Fibroblast of lung (primary cell): ENCODE measurements around the gene DHFR.

Experiments
- EZH2 ChIP-seq: IDR thresholded peaks from 2 replicates; pipeline ENCODE4 v1.5.1; 2012; ENCODE audit warnings: low read length, control low read depth, mild to moderate bottlenecking; ENCODE audit errors: missing control alignments
- TF ChIP-seq, protein P1 (sequence below), 2 donors: IDR thresholded peaks in 1 of 2; conservative IDR thresholded peaks in 1 of 2; 1 replicate in 1 of 2; 2 replicates in 1 of 2; pipeline ENCODE4 v1.5.1; 2011 to 2012; ENCODE audit warnings: low read length in 2 of 2, control low read depth in 1 of 2, inconsistent platforms in 1 of 2, low read depth in 1 of 2, mild to moderate bottlenecking in 1 of 2

DNA sequence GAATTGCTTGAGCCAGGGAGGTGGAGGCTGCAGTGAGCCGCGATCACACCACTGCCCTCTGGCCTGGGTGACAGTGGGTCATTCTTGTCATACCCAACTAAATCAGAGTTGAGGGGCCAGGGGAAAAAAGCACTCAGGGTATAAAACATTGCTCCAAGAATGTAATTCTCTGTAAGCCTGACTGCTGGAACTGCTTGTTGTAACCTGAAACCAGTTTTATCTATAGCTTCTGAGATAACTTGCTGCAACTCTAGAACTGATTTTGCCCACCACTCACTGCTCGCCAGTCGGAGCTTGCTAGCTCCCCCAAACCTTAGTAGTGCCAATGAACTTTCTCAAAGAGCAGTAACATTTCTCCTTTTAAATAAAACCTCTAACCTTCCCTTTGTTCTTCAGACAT is 9.9 kb downstream of the DHFR start:
- TF ChIP-seq, protein P1, sequence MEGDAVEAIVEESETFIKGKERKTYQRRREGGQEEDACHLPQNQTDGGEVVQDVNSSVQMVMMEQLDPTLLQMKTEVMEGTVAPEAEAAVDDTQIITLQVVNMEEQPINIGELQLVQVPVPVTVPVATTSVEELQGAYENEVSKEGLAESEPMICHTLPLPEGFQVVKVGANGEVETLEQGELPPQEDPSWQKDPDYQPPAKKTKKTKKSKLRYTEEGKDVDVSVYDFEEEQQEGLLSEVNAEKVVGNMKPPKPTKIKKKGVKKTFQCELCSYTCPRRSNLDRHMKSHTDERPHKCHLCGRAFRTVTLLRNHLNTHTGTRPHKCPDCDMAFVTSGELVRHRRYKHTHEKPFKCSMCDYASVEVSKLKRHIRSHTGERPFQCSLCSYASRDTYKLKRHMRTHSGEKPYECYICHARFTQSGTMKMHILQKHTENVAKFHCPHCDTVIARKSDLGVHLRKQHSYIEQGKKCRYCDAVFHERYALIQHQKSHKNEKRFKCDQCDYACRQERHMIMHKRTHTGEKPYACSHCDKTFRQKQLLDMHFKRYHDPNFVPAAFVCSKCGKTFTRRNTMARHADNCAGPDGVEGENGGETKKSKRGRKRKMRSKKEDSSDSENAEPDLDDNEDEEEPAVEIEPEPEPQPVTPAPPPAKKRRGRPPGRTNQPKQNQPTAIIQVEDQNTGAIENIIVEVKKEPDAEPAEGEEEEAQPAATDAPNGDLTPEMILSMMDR (conservative IDR thresholded peaks at IDR 0.05 in 1 of 2, IDR thresholded peaks at IDR 0.05 in 1 of 2; ENCODE audit: low read depth in 1 of 2, low read length in 2 of 2), result no peak
- TF ChIP-seq EZH2, result no peak
